Activated CD8-positive, alpha-beta memory T cell treated with anti-CD3 and anti-CD28 coated beads for 48 hours (primary cell): ENCODE data around the gene SH2B2.
"Not testable (repeated sequence)": the region's sequence is repeated elsewhere in the genome, so short reads cannot be mapped to it uniquely, and the experiment has no call there.

ENCODE experiments used
- DNase-seq, 3 experiments: peaks; one replicate each; pipeline ENCODE4 v3.0.0-alpha.2; 2020; ENCODE audit warnings: low read depth in 2 of 3, low spot score in 2 of 3

The SH2B2 gene

GRCh38 chr7:102328863-102329262 lies 42.2 kb downstream of the SH2B2 start:
- DNase-seq, result not testable (repeated sequence)

GRCh38 chr7:102329366-102329765 lies 42.7 kb downstream of the SH2B2 start:
- DNase-seq, result not testable (repeated sequence)

GRCh38 chr7:102330666-102331460 lies 44.2 kb downstream of the SH2B2 start:
- DNase-seq, result not testable (repeated sequence)

- not testable (repeated sequence) for DNase-seq
These were observed 48.9 kb downstream of the SH2B2 start for GRCh38 chr7:102335574-102335973.

- DNase-seq, result not testable (repeated sequence)
These were observed 50.3 kb downstream of the SH2B2 start for GRCh38 chr7:102337002-102337401.

- DNase-seq, result not testable (repeated sequence)
These were observed 50.8 kb downstream of the SH2B2 start for GRCh38 chr7:102337420-102337819.

GRCh38 chr7:102340599-102341368 lies 54.1 kb downstream of the SH2B2 start:
- not testable (repeated sequence) for DNase-seq

- not testable (repeated sequence) for DNase-seq
These were observed 60.3 kb downstream of the SH2B2 start for GRCh38 chr7:102346983-102347382.

GRCh38 chr7:102356344-102356743 lies 69.7 kb downstream of the SH2B2 start, which contains the start of gene SPDYE6:
Gene SPDYE6, minus strand, starts transcription at chr7:102356444. Its CDS starts 421 bp downstream, at chr7:102356023.
- not testable (repeated sequence) for DNase-seq

- peak; percentile 62 to 87 (median 82) for DNase-seq
These were observed 77.1 kb downstream of the SH2B2 start for GRCh38 chr7:102363549-102364393.

GRCh38 chr7:102364394-102364886 lies 77.8 kb downstream of the SH2B2 start:
- DNase-seq, result peak in 1 of 3 experiments; percentile 0

- DNase-seq, result not testable (repeated sequence)
These were observed 78.7 kb downstream of the SH2B2 start for GRCh38 chr7:102365390-102365789.

GRCh38 chr7:102370038-102370437 lies 83.4 kb downstream of the SH2B2 start:
- not testable (repeated sequence) for DNase-seq
